GM12874 (cell line): Measurements from ENCODE around the gene MFNG.
A peak's percentile ranks its signal among the peaks of the same experiment; 100 is the strongest.

ENCODE experiments used
- CTCF ChIP-seq: IDR thresholded peaks from 2 replicates; pipeline ENCODE4 v1.5.1; 2011; ENCODE audit warnings: low read depth, mild to moderate bottlenecking, control low read depth, low read length, moderate library complexity; ENCODE audit not compliant: insufficient read depth

MFNG gene

DNA sequence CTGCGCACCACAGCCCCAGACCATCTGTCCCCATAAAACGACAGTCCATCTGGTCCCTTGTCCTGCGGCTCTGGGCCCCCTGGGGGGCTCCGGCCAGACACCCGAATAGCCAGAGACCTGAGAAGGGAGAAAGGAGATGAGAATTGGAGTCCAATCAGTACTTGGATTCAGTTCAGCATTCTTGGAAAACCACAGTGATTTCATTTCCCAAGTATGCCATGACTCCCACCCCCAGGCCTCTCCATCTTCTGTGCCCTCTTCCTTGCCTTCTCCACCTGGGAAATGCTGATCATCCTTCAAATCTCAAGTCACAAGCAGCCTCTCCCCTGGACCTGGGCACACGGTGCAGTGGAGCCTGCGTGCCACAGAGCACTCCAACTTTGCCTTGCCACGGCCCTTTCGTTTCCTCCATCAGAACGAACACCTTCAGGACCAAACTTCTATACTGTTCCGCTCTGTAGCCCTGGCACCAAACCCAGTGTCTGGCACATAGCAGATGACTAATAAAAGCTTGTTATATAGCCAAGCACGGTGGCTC is 10.9 kb upstream of the MFNG start:
- no peak for TF ChIP-seq CTCF

GRCh38 chr22:37496651-37497050 is 10.5 kb upstream of the MFNG start:
- TF ChIP-seq CTCF, result no peak

- TF ChIP-seq CTCF, result no peak
Observed at GRCh38 chr22:37493979-37494378, 7.8 kb upstream of the MFNG start.

GRCh38 chr22:37492428-37493344 is 6.5 kb upstream of the MFNG start:
- TF ChIP-seq CTCF, result peak; percentile 75

- no peak for TF ChIP-seq CTCF
Observed at GRCh38 chr22:37491559-37492427, 5.6 kb upstream of the MFNG start.

DNA sequence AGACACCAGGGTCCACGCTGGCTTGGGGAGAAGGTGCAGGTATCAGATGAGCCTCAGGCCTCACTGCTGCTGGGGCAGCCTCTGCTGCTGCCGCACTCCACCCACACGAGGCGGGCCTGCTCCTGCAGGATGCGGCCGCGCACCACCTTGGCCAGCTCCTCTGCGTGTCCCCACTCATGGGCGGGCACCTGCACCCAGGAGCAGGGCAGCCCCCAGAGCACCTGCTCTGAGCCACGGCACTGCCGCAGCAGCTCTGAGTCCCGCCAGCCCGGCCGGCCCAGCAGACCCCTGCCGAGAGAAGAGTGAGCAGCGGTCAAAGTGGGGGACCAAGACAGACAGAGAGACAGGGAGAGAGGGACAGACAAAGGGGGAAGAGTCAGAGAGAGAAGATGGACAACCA is 4.9 kb upstream of the MFNG start:
- no peak for TF ChIP-seq CTCF

GRCh38 chr22:37489983-37490382 is 3.8 kb upstream of the MFNG start:
- TF ChIP-seq CTCF, result no peak
